ENCODE data around the gene SEMA7A. TPM values are rescaled to one million over a fixed set of nuclear protein-coding genes. Genes with fewer than 3 reads are reported as not detected.

The SEMA7A gene
- total RNA-seq, 4 donors from 2014 or later, result 0.29 to 16.9 (median 4.5) TPM; not detected in 1

DNA sequence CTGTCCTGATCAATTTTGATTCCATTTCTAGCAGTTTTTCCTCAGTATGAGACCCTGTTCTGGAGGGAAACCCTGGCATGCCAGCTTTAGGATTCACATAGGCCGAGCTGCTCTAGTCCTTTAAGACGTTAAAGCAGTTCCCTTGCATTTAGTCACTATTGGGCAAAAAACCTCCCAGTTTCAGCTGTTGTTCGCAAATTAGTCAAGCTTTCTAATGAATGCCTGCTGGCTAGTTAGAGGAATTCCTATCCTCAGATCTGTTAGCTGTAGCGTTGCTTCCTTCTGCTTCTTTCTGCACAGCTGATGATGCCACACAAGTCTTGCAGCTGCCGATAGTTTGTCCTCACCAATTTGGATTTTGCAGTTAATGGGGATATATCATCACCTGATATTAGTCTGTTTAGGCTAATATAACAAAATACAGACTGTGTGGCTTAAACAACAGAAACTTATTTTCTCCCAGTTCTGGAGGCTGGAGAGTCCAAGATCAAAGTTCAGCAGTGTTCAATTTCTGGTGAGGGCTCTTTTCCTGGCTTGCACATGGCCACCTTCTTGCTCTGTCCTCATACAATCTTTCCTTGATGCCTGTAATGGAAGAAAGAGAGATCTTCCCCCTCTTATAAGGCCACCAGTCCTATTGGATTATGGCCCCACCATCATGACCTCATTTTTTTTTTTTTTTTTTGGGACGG, 34.7 kb upstream of the SEMA7A start:
- no peaks in the 10 kb centered on the region for H3K4me1 ChIP-seq
- intact Hi-C loops (cut with DNase I; ENCODE audit: low total_unique reads), result no loop called here
- no peaks in the 10 kb centered on the region for H3K9me3 ChIP-seq
- H3K27me3 ChIP-seq, result no peaks in the 10 kb centered on the region
- no peaks in the 10 kb centered on the region for H3K36me3 ChIP-seq
- no peak overlapping the region for H3K27ac ChIP-seq
- TF ChIP-seq, protein P1, sequence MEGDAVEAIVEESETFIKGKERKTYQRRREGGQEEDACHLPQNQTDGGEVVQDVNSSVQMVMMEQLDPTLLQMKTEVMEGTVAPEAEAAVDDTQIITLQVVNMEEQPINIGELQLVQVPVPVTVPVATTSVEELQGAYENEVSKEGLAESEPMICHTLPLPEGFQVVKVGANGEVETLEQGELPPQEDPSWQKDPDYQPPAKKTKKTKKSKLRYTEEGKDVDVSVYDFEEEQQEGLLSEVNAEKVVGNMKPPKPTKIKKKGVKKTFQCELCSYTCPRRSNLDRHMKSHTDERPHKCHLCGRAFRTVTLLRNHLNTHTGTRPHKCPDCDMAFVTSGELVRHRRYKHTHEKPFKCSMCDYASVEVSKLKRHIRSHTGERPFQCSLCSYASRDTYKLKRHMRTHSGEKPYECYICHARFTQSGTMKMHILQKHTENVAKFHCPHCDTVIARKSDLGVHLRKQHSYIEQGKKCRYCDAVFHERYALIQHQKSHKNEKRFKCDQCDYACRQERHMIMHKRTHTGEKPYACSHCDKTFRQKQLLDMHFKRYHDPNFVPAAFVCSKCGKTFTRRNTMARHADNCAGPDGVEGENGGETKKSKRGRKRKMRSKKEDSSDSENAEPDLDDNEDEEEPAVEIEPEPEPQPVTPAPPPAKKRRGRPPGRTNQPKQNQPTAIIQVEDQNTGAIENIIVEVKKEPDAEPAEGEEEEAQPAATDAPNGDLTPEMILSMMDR (IDR thresholded peaks at IDR 0.05), result no peak
- TF ChIP-seq POLR2A (IDR thresholded peaks at IDR 0.05), result no peak
- no peak for DNase-seq
- H3K4me3 ChIP-seq, result no peak overlapping the region

DNA sequence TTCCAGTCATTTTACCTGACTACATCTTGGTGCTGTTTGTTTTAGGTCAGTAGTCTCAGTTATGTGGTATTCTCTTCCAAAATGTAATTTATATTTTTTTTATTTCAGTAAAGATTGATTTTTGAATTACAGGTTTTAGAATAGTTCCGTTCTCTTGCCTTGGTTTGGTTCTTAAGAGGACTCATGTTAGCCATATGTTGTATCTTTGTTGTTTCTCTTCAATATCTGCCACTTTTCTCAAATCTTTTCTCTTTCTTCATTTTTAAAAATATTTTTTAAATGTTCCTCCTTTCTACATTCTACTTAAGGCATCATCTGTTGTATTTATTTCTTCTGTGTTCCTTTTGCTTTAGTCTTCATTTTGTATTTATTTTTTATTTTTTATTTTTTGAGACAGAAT, 32.8 kb upstream of the SEMA7A start:
- TF ChIP-seq, protein P1 (IDR thresholded peaks at IDR 0.05), result no peak
- intact Hi-C loops (cut with DNase I; ENCODE audit: low total_unique reads), result no loop called here
- Histone ChIP-seq H3K36me3 (no peaks in the 10 kb centered on the region), H3K27ac (no peak overlapping the region), H3K4me1 (no peaks in the 10 kb centered on the region), H3K4me3 (no peak overlapping the region), H3K27me3 (no peaks in the 10 kb centered on the region), H3K9me3 (no peaks in the 10 kb centered on the region)
- no peak for DNase-seq

DNA sequence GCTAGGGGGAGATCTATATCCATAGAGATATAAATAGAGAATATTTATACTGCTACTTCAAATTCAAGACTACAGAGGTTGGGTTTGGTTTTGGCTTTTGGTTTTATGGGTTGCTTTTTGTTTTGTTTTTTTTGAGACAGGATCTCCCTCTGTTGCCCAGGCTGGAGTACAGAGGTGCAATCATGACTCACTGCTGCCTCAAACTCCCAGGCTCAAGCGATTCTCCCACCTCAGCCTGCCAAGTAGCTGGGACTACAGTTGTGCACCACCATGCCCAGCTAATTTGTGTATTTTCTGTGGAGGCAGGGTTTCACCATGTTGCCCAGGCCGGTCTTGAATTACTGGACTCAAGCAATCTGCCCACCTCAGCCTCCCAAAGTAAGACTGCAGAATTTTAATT, 31.1 kb upstream of the SEMA7A start:
- intact Hi-C loops (cut with DNase I; ENCODE audit: low total_unique reads), result no loop called here
- no peak for DNase-seq
- Histone ChIP-seq H3K36me3 (no peaks in the 10 kb centered on the region), H3K4me1 (peaks cover 0 to 7% of the 10 kb centered on the region in 2 donors), H3K9me3 (no peaks in the 10 kb centered on the region), H3K27ac (no peak overlapping the region), H3K4me3 (no peak overlapping the region), H3K27me3 (no peaks in the 10 kb centered on the region)
- TF ChIP-seq, protein P1 (IDR thresholded peaks at IDR 0.05), result no peak
- TF ChIP-seq POLR2A (IDR thresholded peaks at IDR 0.05), result no peak

DNA sequence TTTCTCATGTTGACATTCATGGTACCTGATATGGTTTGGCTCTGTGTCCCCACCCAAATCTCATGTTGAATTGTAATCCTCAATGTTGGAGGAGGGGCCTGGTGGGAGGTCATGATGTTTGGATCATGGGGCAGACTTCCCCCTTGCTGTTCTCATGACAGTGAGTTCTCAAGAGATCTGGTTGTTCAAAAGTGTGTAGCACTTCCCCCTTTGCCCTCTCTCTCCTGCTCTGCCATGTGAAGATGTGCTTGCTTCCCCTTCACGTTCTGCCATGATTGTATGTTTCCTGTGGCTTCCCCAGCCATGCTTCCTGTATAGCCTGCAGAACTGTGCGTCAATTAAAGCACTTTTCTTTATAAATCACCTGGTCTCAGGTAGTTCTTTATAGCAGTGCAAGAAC, 30.5 kb upstream of the SEMA7A start:
- H3K27me3 ChIP-seq, result no peaks in the 10 kb centered on the region
- DNase-seq, result no peak
- no peak overlapping the region for H3K27ac ChIP-seq
- no peak overlapping the region for H3K4me3 ChIP-seq
- no peaks in the 10 kb centered on the region for H3K36me3 ChIP-seq
- H3K4me1 ChIP-seq, result peaks cover 0 to 8% of the 10 kb centered on the region in 2 donors
- intact Hi-C loops (cut with DNase I; ENCODE audit: low total_unique reads), result no loop called here
- TF ChIP-seq, protein P1 (IDR thresholded peaks at IDR 0.05), result no peak
- no peak for TF ChIP-seq POLR2A (IDR thresholded peaks at IDR 0.05)
- no peaks in the 10 kb centered on the region for H3K9me3 ChIP-seq

DNA sequence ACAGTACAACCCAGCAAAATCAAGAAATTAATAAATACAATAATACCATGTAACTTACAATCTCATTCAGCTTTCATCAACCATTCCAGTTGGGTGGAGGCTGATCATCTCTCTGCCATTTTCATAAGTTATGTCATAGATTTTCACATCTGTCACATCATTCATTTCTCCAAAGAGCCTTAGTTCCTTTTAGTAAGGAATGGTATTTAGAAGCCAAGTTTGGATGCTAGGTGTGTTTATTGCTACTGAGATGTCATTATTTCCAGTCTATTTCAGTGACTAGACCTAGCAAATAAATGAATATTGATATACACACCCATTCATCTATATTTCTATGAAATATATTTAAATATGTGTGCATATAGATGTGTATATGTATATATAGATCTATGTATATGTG, 29.9 kb upstream of the SEMA7A start:
- Histone ChIP-seq H3K36me3 (no peaks in the 10 kb centered on the region), H3K4me3 (no peak overlapping the region), H3K27me3 (no peaks in the 10 kb centered on the region), H3K27ac (no peak overlapping the region), H3K4me1 (peaks cover 0 to 8% of the 10 kb centered on the region in 2 donors), H3K9me3 (no peaks in the 10 kb centered on the region)
- intact Hi-C loops (cut with DNase I; ENCODE audit: low total_unique reads), result no loop called here
- no peak for TF ChIP-seq POLR2A (IDR thresholded peaks at IDR 0.05)
- TF ChIP-seq, protein P1 (IDR thresholded peaks at IDR 0.05), result no peak
- DNase-seq, result no peak

Data from uterus (tissue), 4 donors.